NCI-H2227 (cell line): Measurements from ENCODE around the gene AOPEP.

ENCODE experiments used
- DNase-seq: peaks from one replicate; lab custom pipeline; 2025; ENCODE audit not compliant: unreplicated experiment; lab: John Stamatoyannopoulos, UW

Gene AOPEP

GRCh38 chr9:94788570-94789105, 62.1 kb downstream of the AOPEP start:
- no peak for DNase-seq

GRCh38 chr9:94791435-94791834, 64.9 kb downstream of the AOPEP start:
- no peak for DNase-seq

DNA sequence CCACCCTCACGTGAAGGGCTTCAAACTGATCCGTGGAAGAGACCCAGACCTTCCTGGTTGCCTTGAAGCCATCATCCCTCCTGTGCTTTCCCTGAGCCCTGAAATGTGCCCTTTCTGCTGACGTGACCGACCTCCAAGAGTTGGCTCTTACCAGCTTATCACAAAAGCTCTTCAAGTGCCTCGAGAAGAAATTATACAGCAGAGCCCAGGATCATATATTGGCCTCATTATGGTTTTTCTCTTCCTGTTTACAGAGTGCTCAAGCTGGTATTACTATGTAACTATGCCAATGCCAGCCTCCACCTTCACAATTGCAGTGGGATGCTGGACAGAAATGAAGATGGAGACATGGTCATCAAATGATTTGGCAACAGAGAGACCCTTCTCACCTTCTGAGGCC, 66.0 kb downstream of the AOPEP start:
- no peak for DNase-seq

DNA sequence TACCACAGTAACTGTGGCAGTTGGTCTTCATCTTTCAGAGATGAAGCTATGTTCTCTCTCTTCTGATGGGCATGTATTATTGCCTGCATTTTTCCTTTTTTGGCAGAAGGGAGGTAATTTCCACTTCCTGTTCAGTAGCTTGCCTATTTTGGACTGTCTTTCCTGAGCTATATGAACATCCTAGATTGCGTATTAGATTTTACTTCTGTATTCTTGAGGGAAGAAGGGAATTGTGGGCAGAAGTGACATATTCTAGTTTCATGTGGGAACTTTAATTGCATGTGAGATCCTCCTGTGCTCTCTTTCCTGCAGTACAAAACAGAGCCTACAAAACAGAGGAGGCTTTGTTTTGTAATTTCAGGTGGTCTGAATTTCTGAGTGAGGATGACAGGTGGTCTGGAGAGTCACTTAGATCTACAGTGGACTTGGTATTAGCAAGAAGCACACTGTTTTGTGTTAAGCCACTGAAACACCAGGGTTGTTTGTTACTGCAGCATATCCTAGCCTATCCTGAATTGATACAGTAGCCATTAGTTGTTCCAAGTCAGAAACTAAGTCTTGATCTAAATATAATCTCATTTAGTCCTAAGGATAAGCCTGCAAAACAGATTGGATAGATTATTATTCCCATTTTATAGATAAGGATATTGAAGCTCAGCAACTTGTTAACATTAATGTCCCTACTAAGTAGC, 68.1 kb downstream of the AOPEP start:
- no peak for DNase-seq

GRCh38 chr9:94796687-94797086, 70.2 kb downstream of the AOPEP start:
- DNase-seq = no peak

DNA sequence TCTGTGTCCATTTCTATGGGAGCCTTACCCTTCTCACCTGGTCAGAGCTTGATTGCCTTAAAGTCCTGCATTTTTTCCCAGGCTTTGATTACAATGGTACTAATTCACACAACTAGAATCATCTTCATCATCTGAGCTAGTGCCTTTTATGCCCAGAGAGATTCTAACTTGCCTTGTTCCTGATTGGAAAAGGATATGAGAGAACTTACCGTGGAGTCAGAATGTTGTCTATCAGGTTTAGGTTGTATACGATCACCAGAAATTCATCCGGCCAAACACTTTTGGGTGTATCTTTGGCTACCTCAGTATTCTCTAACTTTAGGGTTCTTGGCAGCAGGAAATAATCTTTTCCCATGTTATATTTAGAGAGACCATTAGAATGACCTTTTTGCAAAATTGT, 71.7 kb downstream of the AOPEP start:
- no peak for DNase-seq

DNA sequence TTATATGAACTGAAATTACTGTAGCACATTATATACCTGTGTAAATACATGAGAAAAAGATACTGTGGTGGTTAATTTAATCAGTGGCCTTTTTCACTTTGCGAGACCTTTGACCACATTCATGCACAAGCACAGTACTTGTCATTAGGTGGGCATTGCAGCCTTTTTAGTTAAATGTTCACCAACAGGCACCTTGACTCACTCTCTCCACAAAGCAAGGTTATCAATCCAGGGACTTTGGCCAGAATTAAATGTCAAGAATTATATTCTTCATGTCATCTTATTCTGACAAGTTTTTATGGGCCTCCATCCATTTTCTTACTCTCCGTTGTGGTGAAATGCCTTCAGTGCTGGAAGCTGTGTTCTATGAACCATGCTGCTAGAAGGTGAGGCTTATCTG, 72.2 kb downstream of the AOPEP start:
- no peak for DNase-seq

DNA sequence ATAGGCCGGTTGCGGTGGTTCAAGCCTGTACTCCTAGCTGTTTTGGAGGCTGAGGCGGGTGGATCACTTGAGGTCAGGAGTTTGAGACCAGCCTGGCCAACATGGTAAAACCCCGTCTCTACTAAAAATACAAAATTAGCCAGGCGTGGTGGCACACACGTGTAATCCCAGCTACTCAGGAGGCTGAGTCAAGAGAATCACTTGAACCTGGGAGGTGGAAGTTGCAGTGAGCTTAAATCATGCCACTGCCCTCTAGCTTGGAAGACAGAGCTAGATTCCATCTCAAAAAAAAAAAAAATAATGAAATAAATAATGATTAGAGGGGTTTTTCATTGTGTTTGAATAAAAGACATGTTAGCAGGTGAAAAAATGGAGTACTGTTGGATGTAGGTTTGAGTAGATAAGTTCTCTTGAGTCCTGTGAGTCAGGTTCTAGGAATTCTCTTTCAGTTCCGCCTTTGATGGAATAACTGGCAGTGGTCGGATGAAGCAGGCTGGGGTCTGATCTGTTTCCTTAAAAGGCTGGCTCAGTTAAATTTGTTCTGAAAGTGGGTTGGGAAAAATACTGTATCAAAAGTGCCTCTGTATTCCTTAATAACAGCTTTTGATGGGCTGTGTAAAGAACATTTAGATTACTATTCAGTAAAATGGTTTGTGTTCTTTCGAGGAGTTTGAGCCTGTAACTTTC, 73.2 kb downstream of the AOPEP start:
- DNase-seq = no peak

DNA sequence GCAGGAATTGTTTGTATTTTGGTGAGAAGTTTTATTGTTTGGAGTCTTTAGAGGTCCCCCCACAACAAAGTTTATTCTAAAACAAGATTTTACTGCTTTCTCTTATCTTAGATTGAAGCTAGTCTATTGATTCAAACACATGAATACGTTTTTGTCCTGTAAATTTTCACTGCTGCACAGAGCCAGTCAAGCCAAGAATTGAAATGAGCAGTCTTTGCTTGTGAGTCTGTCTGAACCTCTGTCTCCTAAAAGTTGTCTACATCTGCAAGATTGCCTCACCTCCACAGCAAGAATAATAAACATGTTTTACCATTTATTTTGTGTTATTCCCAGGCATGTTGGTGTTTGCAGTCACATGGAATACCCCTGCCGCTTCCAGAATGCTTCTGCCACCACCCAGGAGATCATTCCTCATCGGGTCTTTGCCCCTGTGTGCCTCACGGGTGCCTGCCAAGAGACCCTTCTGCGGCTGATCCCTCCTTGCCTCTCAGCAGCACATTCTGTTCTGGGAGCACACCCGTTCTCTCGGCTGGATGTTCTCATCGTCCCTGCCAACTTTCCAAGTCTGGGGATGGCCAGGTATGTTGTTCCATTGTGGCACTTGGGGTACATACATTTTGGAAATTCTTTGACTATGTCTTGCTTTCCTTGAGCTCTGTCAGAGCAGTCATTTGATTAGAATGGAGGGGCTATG, 74.1 kb downstream of the AOPEP start:
- no peak for DNase-seq

DNA sequence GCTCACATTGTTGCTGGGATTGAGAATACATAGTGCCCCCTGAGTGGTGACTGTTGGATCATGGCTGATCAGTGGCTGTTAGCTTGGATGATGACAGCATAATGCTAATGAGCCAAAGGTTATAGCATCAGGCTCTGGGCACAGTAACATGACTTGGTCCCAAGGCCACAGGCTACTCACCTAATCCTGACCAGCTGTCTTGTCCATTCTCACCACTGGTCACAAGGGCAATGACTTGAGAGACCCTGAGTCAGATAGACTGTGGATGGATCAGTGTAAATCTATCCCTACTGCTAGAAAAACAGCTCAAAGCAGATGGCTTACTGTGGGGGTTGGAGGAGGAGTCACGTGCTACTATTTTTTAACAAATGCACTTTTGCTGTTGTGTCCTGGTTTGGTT, 74.7 kb downstream of the AOPEP start:
- DNase-seq = no peak

DNA sequence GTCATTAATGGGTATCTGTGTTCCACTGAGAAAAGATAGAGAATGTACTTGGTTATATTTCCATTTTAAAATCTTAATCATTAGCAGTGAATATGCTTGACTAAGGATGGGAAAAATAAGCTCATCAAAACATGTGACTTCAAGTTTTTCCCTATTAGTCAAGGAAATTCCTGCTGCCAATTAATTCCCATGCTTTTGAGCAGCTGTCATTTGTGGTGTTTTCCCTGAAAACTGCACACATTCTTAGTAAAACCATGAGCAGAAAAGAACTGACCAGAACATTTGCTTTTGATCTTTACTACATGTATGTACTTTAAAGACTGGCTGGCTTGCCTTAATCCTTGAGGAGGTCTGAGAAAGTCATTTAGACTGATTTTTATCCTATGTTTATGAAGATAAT, 75.2 kb downstream of the AOPEP start:
- no peak for DNase-seq

DNA sequence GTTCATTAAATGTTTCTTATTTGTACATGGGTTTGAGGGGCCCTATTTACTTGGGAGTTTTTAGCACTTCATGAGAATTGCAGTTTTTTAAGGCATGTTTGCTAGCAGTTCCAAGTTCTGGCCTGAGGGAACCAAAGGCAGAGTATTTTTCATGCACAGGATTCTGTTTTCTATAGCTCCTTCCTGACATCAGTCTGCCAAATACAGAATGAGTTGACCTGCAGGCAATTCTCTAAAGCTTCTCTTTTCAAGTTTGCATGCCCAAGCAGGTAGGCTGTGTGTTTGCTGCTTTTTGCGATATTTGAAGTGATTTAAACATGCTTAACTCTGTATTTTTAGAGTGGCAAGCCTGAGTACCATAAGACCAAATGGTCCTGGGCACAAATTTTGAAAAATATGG, 75.8 kb downstream of the AOPEP start:
- DNase-seq = no peak

DNA sequence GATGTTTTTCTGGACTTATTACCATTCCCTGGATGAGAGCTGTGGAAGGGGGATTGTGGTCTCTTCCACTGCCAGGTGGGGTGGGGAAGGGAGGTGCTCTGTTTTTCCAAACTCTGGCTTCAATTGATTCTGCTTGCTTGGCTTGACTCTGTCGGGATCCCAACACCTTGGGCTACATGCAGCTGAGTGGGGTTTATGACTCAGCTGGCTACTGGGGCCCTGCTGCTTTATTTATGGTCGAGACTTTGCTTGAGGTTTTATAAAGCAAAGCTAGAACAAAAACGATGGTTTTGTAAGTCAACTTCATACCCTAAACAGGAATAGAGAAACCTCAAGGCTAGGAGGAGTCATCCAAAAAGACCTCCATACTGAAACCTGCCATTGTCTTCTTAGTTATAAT, 76.3 kb downstream of the AOPEP start:
- DNase-seq = no peak

DNA sequence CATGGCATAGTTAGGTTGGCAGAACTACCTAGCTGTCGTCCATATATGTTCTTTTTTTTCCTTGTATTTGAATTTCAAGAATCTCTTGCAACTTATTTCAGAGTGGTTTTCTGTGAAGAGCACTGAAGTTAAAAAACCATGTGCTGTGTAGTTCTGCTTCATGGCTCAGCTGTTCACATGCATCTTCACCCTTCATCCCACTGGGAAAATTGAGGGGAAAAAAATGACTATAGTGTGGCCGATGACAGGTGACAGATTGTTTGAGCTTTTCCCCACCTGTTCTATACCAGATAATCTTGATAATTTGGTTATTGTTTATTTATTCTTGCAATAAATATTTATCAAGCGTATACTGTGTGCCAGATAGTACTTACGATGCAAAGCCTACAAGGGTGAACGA, 77.8 kb downstream of the AOPEP start:
- DNase-seq = no peak

GRCh38 chr9:94805051-94805489, 78.6 kb downstream of the AOPEP start:
- DNase-seq = no peak

DNA sequence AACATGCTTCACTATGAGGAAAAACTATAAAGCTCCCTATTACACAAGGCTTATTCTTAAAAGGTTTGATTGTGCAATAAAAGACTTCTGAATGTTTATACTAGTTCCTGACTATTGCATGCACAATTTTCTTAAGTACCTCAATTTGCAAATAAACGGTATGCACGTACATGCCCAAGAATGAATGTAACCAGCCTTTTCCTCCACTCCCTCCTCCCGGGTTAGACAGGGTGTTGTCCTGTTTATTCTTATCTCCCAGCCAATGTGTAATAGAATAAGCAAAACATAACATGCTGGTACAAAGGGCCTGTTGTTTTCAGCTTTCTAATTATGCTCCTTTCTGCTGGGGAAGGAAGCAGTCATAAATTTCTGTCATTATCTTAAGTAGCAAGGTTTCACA, 79.1 kb downstream of the AOPEP start:
- DNase-seq = peak; percentile 11

GRCh38 chr9:94806307-94806893, 79.9 kb downstream of the AOPEP start:
- DNase-seq = no peak

- DNase-seq = no peak
Measured at GRCh38 chr9:94807556-94807955, 81.1 kb downstream of the AOPEP start.

GRCh38 chr9:94808926-94809700, 82.6 kb downstream of the AOPEP start:
- DNase-seq = no peak

DNA sequence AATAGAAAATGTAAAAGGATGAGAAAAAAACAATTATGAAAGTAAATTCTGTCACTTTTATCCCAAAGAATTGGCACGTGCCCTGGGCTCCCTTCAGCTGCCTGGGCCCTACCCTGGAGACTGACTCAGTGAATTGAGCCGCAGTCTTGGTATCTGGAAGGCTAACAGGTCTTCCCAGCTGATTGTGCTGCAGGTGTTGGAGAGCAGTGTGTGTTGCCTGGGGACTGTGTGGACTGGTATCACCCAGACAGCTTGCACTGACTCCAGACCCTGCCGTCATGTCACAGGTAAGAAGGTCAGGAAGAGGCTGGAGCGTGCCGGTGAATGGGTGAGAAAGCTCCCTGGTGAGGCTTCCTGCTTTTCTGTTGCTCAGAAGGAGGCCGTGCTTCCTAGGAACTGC, 83.3 kb downstream of the AOPEP start:
- no peak for DNase-seq

DNA sequence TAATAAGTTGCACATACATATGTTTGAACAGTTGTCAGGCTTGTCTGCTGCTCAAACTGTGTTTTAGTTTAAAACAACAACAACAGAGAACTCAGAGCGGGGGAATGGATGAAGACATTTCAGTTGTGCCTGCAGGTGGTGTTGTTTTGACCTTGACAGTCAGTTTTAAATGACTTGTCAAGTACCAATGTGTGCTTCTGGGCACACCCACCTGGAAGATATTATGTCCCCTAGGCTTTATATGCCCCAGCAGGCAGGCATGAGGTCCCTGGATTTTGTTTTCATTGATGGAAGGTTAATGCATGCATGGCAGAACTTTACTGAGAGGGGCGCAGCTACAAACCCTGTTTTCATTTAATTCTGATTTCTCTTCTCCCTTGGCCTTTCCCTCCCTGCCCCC, 84.6 kb downstream of the AOPEP start:
- DNase-seq = no peak
